PC-3 (cell line): ENCODE results near the gene EIF3I.

ENCODE experiments used
- CTCF ChIP-seq: fragments of 300-600 bp; sonication (generic); conservative IDR thresholded peaks from 2 replicates; pipeline ENCODE4 v1.5.1; 2017; ENCODE audit warnings: antibody characterized with exemption, low read depth, mild to moderate bottlenecking, low read length
- EZH2 ChIP-seq: fragments of 300-600 bp; sonication (generic); IDR thresholded peaks from one replicate; pipeline ENCODE4 v1.6.1; 2017; ENCODE audit warnings: antibody characterized with exemption, mild to moderate bottlenecking, low read length; ENCODE audit not compliant: unreplicated experiment
- EZH2phosphoT487 ChIP-seq: fragments of 300-600 bp; sonication (generic); IDR thresholded peaks from 2 replicates; pipeline ENCODE4 v1.6.1; 2018; ENCODE audit warnings: mild to moderate bottlenecking, antibody characterized with exemption, low read length, borderline replicate concordance

GRCh38 chr1:32276032-32276782 is 54.0 kb downstream of the EIF3I start:
- TF ChIP-seq EZH2 (no peak), CTCF (no peak), EZH2phosphoT487 (no peak)
